CD4-positive, alpha-beta T cell treated with Interleukin-6 at 100 ng/mL for 8 hours (primary cell): Measurements from ENCODE around the gene RPL41.

Experiments used
- DNase-seq: peaks from one replicate; pipeline ENCODE4 v3.0.0-alpha.2; 2020; ENCODE audit warnings: mixed read lengths, low spot score

RPL41 gene

DNA sequence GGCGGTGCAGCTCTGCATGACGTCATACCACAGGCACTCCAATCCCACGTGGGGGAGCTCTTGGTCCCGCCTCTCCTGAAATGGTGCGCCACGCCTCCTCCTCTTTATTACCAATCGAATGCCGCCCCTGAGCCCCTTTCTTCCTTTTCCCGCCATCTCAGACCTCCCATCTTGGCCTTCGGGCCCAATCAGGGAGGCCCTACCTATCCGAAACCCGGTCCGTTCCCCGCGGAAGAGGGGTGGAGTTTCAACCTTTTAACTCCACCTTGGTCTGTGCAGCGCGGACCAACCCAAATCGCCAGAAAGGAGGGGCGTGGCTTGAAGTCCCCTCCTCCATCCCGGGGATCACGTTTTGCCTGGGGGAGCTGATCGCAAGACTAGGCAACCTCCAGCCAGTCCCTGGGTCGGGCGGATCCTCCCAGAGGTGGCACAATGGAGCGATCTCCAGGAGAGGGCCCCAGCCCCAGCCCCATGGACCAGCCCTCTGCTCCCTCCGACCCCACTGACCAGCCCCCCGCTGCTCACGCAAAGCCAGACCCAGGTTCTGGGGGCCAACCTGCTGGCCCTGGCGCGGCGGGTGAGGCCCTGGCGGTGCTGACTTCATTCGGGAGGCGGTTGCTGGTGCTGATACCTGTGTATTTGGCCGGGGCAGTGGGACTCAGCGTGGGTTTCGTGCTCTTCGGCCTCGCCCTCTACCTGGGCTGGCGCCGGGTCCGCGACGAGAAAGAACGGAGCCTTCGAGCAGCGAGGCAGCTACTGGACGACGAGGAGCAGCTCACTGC is 11.6 kb downstream of the RPL41 start, which contains the start of gene ESYT1:
Gene ESYT1, plus strand, starts transcription at position 380 of the 782 bp plus-strand sequence. Its CDS starts 53 bp downstream, at position 433.
- DNase-seq: peak; percentile 100

DNA sequence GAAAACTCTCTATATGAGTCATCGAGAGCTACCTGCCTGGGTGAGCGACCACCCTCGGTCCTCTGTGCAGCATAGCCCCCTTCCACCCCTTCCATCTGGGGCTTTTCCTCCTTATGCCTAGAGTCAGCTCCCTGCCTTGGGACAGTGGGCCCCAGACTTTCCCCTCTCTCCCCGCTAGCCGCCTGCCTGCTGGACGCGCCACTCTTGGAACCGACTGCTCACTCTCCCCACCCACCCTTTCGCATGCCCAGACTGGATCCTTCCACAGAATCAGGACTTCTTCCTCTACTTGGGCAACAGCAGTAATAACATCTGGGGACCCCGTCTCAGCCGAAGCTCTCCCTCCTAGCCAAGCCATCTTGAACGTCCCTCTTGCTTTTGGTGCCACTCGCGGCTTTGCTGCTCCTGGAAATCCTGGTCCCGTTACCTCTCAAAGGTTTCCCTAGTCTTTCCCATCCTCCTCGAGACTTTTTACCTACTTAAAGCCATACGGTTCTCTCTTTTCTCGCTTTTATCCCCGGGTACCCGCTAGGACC is 12.3 kb downstream of the RPL41 start:
- DNase-seq: no peak

DNA sequence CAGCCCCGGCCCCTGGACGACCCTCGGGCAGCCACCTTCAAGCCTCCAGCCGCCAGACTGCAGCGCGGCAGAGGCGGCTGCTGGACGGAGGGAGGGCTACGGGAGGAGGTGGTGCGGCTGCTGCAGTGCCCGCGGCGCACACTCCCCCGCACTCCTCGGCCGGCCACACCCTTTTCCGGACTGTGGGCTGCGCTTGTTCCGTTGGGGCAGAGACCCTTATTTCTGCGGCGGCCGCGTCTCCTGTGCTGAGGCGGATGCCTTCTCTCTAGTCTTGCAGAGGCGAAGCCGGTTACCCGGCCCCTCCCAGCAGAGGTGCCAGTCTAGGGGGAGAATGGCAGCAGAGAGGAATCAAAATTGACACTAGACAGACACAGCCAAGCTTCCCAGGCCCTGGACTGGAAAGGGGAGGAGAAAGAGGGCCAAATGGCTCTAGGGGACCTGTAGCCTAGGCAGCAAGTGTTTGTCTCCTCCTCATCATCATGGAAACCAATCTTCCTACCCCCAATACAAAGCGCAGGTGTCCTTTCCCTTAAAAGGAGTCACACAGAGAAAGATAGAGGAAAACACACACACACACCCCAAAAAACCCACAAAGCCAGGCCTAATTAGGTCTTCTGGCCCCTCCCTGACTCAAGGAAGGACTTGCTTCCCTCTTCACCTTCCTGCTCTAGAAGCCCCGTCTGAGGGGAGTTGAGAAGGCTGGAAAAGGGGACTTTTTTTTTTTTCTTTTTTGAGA is 12.9 kb downstream of the RPL41 start:
- DNase-seq: peak; percentile 84

DNA sequence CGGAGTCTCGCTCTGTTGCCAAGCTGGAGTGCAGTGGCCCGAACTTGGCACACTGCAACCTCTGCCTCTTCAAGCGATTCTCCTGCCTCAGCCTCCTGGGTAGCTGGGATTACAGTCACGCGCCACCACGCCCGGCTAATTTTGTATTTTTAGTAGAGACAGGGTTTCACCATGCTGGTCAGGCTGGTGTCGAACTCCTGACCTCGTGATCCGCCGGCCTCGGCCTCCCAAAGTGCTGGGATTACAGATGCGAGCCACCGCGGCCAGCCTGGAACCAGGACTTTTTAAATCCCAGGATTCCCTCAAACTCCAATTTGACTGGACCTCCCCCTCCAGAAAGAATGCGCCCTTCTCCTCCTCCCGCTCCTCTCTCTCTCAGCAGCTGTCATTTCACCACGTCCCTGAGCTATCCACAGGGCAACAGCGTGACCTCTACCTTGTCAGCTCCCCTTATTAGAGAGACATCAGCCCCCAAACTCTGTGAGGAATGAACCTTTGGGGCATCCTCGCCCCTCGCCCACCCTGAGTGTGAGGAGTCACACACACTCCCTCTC is 13.6 kb downstream of the RPL41 start:
- no peak for DNase-seq

DNA sequence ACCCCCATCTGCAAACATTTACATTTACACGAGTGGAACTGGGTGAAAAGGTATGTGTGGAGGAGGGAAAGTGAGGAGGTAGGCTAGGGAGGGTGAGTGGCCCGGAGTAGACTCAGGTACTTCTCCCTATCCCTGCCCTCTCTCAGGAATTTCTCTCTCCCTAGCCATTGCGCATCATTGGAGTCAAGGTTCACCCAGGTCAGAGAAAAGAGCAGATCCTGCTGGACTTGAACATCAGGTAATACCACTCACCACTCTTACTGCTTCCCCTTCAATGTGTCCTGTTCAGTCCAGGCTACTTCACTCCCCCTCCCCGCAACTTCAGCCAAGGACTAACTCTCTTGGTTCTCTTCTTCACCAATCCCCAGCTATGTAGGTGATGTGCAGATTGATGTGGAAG is 14.4 kb downstream of the RPL41 start:
- no peak for DNase-seq

DNA sequence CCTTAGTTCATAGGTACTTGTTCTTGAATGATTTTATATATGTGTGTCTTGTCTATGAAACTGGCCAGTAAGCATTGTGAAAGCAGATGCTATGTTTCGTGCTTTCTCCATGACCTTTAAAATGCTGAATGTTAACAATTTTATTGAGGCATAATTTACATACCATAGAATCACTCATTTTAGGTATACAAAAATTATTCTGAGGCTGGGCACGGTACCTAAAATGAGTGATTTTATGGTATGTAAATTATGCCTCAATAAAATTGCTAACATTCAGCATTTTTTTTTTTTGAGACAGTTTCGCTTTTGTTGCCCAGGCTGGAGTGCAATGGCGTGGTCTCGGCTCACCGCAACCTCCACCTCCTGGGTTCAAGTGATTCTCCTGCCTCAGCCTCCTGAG is 18.5 kb downstream of the RPL41 start:
- DNase-seq: no peak

DNA sequence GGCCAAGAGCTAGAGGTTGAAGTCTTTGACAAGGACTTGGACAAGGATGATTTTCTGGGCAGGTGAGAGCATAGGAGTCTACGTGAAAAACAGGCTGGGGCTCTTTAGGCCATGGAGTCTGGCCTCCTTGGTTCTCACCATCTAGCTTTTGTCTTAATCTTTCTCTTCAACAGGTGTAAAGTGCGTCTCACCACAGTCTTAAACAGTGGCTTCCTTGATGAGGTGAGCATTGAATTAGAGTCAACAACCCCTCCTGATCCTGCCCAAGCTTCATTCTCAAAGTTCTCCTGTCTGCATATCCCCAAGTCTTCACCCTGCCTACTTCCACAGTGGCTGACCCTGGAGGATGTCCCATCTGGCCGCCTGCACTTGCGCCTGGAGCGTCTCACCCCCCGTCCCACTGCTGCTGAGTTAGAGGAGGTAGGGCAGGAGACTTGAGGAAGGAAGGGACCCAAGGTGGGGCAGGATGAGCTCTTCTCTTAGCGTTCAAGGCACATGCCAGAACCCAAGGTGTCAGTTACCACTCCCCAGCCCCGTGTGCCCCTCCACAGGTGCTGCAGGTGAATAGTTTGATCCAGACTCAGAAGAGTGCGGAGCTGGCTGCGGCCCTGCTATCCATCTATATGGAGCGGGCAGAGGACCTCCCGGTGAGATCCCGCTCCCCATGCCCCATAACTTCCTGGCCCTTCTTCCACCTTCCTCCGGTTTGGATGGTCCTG is 21.6 kb downstream of the RPL41 start:
- no peak for DNase-seq

DNA sequence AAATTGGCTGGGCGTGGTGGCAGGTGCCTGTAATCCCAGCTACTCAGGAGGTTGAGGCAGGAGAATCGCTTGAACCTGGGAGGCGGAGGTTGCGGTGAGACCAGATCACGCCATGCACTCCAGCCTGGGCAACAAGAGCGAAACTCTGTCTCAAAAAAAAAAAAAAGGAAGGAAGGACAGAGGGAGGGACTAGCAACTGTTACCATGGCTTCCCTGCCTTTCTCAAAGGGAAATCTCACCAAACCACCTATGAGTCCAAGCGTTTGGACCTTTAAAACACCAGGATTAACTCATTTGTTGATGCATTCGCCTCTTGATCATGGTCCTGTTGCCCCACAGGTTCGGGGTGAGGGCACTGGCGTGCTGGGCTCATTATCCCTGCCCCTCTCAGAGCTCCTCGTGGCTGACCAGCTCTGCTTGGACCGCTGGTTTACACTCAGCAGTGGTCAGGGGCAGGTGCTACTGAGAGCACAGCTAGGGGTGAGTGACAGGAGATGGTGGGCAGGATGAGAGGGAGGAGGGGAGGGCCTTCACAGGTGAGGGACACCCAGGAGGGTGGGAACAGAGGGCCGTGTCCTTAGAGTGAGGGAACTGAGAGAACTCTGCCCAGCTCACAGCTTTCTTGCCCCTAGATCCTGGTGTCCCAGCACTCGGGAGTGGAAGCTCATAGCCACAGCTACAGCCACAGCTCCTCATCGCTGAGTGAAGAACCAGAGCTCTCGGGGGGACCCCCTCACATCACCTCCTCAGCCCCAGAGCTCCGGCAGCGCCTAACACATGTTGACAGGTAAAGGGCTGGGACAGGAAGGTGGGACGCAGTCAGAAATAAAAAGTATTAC is 25.7 kb downstream of the RPL41 start:
- DNase-seq: no peak

DNA sequence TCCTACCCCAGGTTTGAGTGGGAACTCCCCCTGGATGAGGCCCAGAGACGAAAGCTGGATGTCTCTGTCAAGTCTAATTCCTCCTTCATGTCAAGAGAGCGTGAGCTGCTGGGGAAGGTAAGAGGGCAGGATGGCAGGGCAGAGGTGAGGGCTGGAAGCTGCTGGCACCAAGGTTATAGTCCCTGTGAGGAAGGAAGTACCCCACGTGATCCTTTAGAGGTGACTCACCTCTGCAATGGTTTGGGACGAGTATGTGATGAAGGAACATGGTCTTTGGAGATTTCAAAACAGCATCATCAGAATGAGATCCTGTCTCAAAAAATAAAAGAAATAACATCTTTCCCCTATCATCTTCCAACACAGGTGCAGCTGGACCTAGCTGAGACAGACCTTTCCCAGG is 26.8 kb downstream of the RPL41 start:
- DNase-seq: peak; percentile 38

DNA sequence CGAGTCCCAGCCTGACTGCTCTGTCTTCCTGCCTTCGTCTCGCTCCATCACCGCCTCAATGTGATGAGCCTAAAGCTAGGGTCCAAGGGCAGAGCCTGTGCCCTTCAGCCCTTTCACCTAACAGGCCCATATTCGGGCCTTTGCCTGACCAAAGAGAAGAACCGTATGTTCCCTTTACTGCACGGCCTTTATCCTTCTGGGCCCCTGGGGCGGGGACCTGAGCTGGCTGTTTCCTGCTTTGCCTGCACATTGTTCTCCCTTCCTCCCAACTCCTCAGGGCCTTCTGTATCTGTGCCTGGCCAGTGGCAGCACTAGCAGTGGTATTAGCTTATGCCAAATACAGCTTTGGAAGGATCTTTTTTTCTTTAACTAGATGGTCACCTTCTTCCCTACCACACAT is 27.4 kb downstream of the RPL41 start:
- DNase-seq: no peak

DNA sequence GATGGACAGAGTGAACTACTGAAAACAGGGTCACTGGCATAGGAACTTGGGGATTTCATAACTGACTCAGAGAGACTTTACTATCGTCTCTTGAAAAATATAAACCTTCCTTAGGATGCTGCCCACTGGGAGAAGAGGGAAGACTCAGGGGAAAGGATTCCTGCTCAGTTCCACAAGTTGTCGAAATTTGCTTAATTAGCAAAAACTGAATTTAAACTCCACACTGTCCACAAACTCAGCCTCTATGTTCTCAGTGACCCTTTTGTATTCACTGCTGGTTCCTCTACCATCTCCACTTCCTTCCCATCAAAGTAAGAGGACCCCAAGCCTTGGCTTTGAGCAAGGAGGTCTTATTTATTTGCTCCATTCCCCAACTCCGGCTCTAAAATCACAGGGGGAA is 28.8 kb downstream of the RPL41 start:
- DNase-seq: no peak

DNA sequence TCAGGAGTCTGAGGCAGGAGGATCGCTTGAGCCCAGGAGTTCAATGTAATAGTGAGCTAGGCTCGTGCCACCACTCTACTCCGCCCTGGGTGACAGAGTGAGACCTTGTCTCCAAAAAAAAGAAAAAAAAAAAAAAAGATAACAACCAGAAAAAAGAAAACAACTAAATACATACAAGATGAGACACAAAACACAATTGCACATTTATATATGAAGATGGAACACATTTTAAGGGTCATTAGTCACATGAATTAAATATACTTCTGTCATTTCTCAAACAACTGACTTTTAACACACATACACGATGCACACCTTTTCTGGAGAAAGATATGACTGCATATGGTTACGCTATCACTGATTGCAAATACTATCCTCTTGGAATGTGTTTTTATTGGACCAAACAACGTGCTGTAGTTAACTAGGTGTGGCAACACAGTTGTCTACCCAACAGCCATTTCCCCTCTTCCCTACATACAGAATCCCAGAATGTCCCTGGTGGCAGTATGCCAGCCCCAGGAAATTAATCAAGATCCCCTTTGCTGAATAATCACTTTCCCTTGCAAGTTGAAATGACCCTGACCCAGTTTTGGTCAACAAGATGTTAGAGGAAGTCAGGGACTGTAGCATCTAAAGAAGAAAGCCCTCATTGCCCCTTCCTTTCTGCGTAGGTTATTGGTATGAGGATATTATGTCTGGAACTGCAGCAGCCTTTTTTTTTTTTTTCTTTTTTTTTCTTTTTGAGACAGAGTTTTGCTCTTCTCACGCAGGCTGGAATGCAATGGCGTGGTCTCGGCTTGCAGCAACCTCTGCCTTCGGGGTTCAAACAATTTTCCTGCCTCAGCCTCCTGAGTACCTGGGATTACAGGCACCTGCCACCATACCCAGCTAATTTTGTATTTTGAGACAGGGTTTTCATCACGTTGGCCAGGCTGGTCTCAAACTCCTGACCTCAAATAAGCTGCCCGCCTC is 30.3 kb downstream of the RPL41 start:
- DNase-seq: no peak

DNA sequence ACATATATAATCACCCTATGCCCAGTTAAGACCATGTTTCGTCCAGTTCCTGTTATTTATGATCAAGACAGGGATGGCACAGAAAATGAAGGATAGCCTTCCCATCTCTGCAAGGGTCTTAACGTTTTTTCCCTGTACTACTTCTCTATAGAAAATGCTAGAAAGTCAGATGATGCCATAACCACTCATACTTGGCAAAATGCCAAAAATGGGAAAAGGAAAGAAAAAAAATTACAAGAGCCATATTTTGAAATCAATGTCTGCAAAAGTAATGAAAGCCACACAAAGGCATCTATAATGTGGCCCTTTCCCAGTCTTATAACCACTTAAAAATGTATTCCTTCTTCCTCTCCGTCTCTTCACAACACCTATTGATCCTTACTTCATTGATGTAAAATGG is 34.1 kb downstream of the RPL41 start:
- no peak for DNase-seq

DNA sequence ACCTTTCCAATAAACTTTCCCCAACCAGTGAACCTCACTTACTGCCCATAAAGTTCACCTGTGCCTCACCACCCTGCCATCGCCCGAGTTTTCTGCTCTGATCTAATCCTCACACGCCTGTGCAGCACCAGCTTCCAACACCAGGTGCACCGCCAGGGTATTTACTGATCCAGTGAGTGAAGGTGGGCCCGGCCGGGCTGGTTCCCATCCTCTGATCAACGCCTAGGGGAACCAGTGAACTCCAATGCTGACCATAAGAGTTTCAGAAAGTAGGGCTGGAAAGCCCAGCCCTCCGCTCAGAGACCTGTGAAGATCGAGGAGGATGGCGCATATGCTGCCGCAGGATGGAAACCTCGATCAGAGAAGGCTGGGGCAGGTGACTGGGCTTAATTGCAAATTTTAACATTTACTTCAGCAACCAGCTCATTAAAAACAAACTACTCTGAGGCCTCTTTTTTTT is 35.3 kb downstream of the RPL41 start:
- peak; percentile 66 for DNase-seq

DNA sequence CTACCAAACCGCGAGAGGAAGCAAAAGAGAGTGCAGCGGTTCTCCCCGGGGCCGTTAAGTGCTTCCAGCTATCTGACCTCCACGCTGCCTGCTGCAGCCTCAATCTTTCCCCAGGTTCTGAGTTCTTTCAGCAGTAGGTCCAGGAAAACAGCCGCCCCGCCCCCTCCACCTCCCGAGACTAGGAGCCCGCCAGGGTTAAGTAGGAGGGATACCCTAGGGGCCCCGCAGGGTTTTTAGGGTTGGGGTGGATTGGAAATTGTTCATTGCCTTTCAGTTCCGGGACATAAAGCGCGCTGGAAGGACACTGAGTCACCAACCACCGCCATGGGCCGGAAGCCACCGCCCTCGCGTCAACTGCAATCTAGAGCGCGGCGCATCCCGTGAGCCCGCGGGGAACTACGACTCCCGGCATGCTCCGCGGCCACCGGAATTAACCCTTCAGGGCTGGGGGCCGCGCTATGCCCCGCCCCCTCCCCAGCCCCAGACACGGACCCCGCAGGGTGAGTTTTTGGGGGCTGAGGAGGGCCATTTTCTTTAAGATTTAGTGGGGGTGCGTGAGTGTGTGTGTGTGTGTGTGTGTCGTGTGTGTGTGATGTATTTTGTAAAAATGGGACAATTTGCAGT is 35.8 kb downstream of the RPL41 start, which contains the start of gene MYL6B:
Gene MYL6B, plus strand, starts transcription at position 456 of the 624 bp plus-strand sequence. CDS start 1,332 bp downstream, outside the sequence.
- peak; percentile 91 for DNase-seq

DNA sequence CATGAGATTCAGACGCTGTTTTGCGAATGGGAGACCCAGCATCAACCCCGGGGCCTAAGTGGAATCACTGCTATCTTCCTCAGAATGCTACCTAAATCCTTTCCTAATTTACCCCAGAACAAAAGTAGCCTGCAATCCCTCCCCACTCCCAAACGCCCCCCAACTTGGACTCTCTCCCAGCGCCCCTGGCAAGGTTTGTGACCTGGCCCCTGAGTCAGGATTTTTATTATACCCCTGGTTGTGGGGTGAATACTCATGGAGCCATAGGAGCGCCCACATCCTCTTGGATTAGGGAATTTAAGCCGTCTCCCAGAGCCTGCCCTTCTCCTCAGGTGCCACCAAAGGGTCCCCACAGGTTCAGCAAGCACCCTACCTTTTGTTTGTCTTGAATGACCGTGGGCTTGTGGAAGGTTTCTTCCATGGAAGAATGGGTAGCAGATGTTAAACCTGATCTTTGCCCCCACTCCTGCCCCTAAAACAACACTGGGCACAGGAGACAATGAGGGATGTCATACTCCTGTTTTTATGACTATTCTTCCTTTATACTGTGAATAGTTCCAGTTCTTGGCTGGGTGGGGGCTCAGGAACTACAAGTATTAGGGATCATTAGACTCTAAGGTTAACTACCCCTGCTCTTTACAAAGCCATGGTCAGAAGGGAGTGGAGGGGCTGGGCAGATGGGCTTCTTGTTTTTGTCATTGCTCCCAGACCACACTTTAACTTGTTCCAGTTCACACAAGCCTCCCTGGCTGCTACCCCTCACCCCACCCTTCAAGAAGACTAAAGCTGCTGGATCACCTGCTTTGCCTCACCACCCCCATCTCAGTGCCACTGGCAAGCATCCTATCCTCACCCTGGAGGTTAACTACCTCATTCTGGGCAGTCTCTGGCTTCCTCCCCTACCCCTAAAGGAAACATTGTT is 36.6 kb downstream of the RPL41 start:
- no peak for DNase-seq

DNA sequence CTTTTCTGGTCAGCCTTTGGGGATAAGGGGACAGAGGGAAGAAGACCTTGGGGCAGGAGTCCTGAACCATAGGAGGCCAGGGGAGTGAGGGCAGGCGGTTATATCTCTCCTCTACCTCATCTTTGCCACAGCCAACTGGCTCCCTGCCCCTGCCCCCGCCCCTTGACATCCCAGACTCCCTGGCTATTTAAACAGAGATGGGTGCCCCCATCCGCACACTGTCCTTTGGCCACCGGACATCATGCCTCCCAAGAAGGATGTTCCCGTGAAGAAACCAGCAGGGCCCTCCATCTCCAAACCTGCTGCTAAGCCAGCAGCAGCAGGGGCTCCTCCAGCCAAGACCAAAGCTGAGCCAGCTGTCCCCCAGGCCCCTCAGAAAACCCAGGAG is 37.2 kb downstream of the RPL41 start:
- DNase-seq: no peak

DNA sequence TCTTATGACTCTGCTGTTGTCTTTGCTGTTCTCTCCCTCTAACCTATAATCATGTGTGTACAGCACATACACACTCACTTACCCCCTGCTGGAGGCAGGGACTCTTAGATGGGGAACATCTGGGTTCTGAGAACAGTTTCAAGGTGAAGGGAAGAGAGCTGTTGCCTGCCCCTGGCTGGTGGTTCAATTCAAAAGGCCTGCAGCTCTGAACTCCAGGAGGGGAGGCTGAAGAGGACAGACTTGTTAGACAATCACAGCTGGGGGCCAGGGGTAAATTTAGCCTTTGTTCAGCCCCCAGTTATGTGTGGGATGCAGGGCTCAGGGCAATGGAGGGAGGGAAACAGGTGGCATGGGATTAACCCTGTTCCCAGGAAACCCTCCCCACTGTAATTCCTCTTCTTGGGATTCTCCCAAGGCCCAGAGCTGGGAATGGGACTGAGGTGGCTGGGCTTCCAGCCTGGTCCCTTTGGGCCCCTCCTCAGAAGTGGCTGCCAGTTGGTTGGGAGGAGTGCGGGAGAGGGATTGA is 37.9 kb downstream of the RPL41 start:
- DNase-seq: no peak
